Measurements from ENCODE around the gene SYNE4. TPM values are rescaled to one million over a fixed set of nuclear protein-coding genes. Genes with fewer than 3 reads are reported as not detected.

Gene SYNE4
- total and polyA plus RNA-seq, 9 of the 15 experiments (the other 6 are each of a cell fraction or from before 2014, with no cell fraction given) = 0.03 to 0.65 (median 0.29) TPM

- TF ChIP-seq PBX2 (CRISPR knock-in tag; IDR thresholded peaks at IDR 0.05; ENCODE audit: low read depth) (no peak), PBX2 (tag; conservative IDR thresholded peaks at IDR 0.05; ENCODE audit: low read depth) (peak; percentile 50; the same call in 1 of the 2 replicates), ETV5 (CRISPR knock-in tag; IDR thresholded peaks at IDR 0.05; ENCODE audit: low read depth) (peak; percentile 83), SRSF1 (IDR thresholded peaks at IDR 0.05; ENCODE audit: low read depth, low read length) (no peak), NRF1 (conservative IDR thresholded peaks at IDR 0.05 in 1 of 2, IDR thresholded peaks at IDR 0.05 in 1 of 2) (peak; percentile 80 to 83), ERF (CRISPR knock-in tag; IDR thresholded peaks at IDR 0.05) (0 out of 2 replicates have a peak, but pooled peaks have one; percentile 4), HNRNPUL1 (IDR thresholded peaks at IDR 0.05; ENCODE audit: low read length) (no peak), SOX6 (IDR thresholded peaks at IDR 0.05) (no peak; the same call in 1 of the 2 replicates), THAP7 (CRISPR knock-in tag; IDR thresholded peaks at IDR 0.05) (no peak), ZFP36 (IDR thresholded peaks at IDR 0.05; ENCODE audit: low read depth, low read length, partially characterized antibody) (no peak), E2F5 (CRISPR knock-in tag; IDR thresholded peaks at IDR 0.05) (no peak), CREB5 (CRISPR knock-in tag; IDR thresholded peaks at IDR 0.05) (no peak), FOS (IDR thresholded peaks at IDR 0.05; ENCODE audit: extremely low read depth, insufficient read length) (peak; percentile 46), NBN (IDR thresholded peaks at IDR 0.05; ENCODE audit: low read depth) (no peak), KDM5B (IDR thresholded peaks at IDR 0.05; ENCODE audit: insufficient replicate concordance, low read depth, low read length) (peak; percentile 93), FOXJ2 (tag; IDR thresholded peaks at IDR 0.05) (no peak), SMARCB1 (IDR thresholded peaks at IDR 0.05; ENCODE audit: insufficient read length, low read depth) (no peak), TGIF2 (CRISPR knock-in tag; IDR thresholded peaks at IDR 0.05) (peak; percentile 55; the same call in 1 of the 2 replicates), ZNF639 (CRISPR knock-in tag; conservative IDR thresholded peaks at IDR 0.05 in 1 of 2, IDR thresholded peaks at IDR 0.05 in 1 of 2) (0 out of 4 replicates have a peak, but pooled peaks of 1 of the 2 experiments have one; percentile 67), MAFK (IDR thresholded peaks at IDR 0.05; ENCODE audit: low read length) (no peak)
Observed at GRCh38 chr19:35995048-35995993, 13.3 kb downstream of the SYNE4 start, which contains the start of gene SDHAF1 (continued).

Measured in K562 (cell line).